Upper lobe of left lung (tissue), 4 donors: Measurements from ENCODE around the gene SLC35C1.

Source experiments
- CTCF ChIP-seq, 6 experiments: fragments of 450-650 bp in 4 of 6; fragments of 200-600 bp in 2 of 6; sonication (generic) in 2 of 6; IDR thresholded peaks; one replicate each; pipeline ENCODE4 v1.5.1; 2016 to 2019; ENCODE audit warnings: antibody characterized with exemption in 6 of 6
- EP300 ChIP-seq, 4 donors: sonication (generic); formaldehyde crosslinking; IDR thresholded peaks; one replicate each; pipeline ENCODE4 v1.5.1; 2017; ENCODE audit warnings: antibody characterized with exemption in 4 of 4, control low read depth in 2 of 4
- POLR2A ChIP-seq, 4 donors: fragments of 450-650 bp; IDR thresholded peaks; one replicate each; pipeline ENCODE4 v1.5.1; 2016 to 2017; ENCODE audit warnings: antibody characterized with exemption in 4 of 4, mild to moderate bottlenecking in 2 of 4
- POLR2AphosphoS5 ChIP-seq, 2 donors: sonication (generic); formaldehyde crosslinking; IDR thresholded peaks; one replicate each; pipeline ENCODE4 v1.5.1; 2017; ENCODE audit warnings: antibody characterized with exemption in 2 of 2

- TF ChIP-seq CTCF (IDR thresholded peaks at IDR 0.05) (no peak), POLR2AphosphoS5 (IDR thresholded peaks at IDR 0.05) (peak in 1 of 2 donors; percentile 45), POLR2A (IDR thresholded peaks at IDR 0.05) (peak in 1 of 4 donors; percentile 21), EP300 (IDR thresholded peaks at IDR 0.05) (peak in 2 of 4 donors; percentile 38 to 65)
These were observed 43.7 kb downstream of the SLC35C1 start for GRCh38 chr11:45848654-45849081.
